H9 (cell line): ENCODE measurements around the gene RAB6B. TPM values are rescaled to one million over a fixed set of nuclear protein-coding genes. Genes with fewer than 3 reads are reported as not detected.

Experiments used
- DNase-seq: peaks from one replicate; pipeline ENCODE4 v3.0.0-alpha.2; 2017
- H2AFZ ChIP-seq: one replicate; pipeline ENCODE4 v1.6.1; 2013; ENCODE audit warnings: mild to moderate bottlenecking, low read length, control low read depth, moderate library complexity
- H2AK5ac ChIP-seq: 2 replicates; pipeline ENCODE4 v1.6.1; 2013; ENCODE audit warnings: low read length, control low read depth, mixed read lengths; ENCODE audit not compliant: insufficient read length
- H2BK120ac ChIP-seq: one replicate; pipeline ENCODE4 v1.6.1; 2013; ENCODE audit warnings: low read depth, mild to moderate bottlenecking, low read length, control low read depth, inconsistent platforms; ENCODE audit not compliant: poor library complexity, severe bottlenecking
- H2BK12ac ChIP-seq: 2 replicates; pipeline ENCODE4 v1.6.1; 2013; ENCODE audit warnings: low read length, control low read depth, mixed read lengths, low read depth; ENCODE audit not compliant: insufficient read length
- H2BK15ac ChIP-seq: 2 replicates; pipeline ENCODE4 v1.6.1; 2013; ENCODE audit warnings: low read depth, low read length, control low read depth
- H2BK20ac ChIP-seq: one replicate; pipeline ENCODE4 v1.6.1; 2013; ENCODE audit warnings: low read depth, mild to moderate bottlenecking, low read length, control low read depth, inconsistent platforms; ENCODE audit not compliant: poor library complexity, severe bottlenecking
- H2BK5ac ChIP-seq: 2 replicates; pipeline ENCODE4 v1.6.1; 2013; ENCODE audit warnings: low read length, control low read depth, mixed read lengths; ENCODE audit not compliant: insufficient read length
- H3K14ac ChIP-seq: 2 replicates; pipeline ENCODE4 v1.6.1; 2013; ENCODE audit warnings: low read length, control low read depth; ENCODE audit not compliant: insufficient read depth
- H3K18ac ChIP-seq: 2 replicates; pipeline ENCODE4 v1.6.1; 2013; ENCODE audit warnings: low read depth, mild to moderate bottlenecking, mixed read lengths, low read length, control low read depth; ENCODE audit not compliant: insufficient read length
- H3K23ac ChIP-seq: 2 replicates; pipeline ENCODE4 v1.6.1; 2013; ENCODE audit warnings: low read length, control low read depth, mixed read lengths, low read depth; ENCODE audit not compliant: insufficient read length
- H3K23me2 ChIP-seq: 2 replicates; pipeline ENCODE4 v1.6.1; 2013; ENCODE audit warnings: low read depth, mild to moderate bottlenecking, mixed read lengths, low read length, control low read depth; ENCODE audit not compliant: insufficient read length, poor library complexity, severe bottlenecking
- H3K27ac ChIP-seq: 2 replicates; pipeline ENCODE4 v1.5.1; 2013; ENCODE audit warnings: low read length, control low read depth, mixed read lengths, low read depth; ENCODE audit not compliant: insufficient read length
- H3K27me3 ChIP-seq: 2 replicates; pipeline ENCODE4 v1.6.1; 2013; ENCODE audit warnings: low read length, control low read depth, inconsistent platforms; ENCODE audit not compliant: insufficient read depth
- H3K4ac ChIP-seq: 2 replicates; pipeline ENCODE4 v1.6.1; 2013; ENCODE audit warnings: low read depth, mild to moderate bottlenecking, control low read depth, inconsistent platforms, low read length, moderate library complexity
- H3K4me1 ChIP-seq: 2 replicates; pipeline ENCODE4 v1.6.1; 2013; ENCODE audit warnings: low read length, control low read depth, inconsistent platforms; ENCODE audit not compliant: insufficient read depth
- H3K4me2 ChIP-seq: 2 replicates; pipeline ENCODE4 v1.6.1; 2013; ENCODE audit warnings: low read length, control low read depth, mixed read lengths; ENCODE audit not compliant: insufficient read length, insufficient read depth
- H3K56ac ChIP-seq: 2 replicates; pipeline ENCODE4 v1.6.1; 2013; ENCODE audit warnings: low read depth, mild to moderate bottlenecking, mixed read lengths, low read length, control low read depth; ENCODE audit not compliant: insufficient read length
- H3K79me1 ChIP-seq: 2 replicates; pipeline ENCODE4 v1.6.1; 2013; ENCODE audit warnings: low read depth, mild to moderate bottlenecking, moderate library complexity, low read length, control low read depth, inconsistent platforms; ENCODE audit not compliant: insufficient read depth, poor library complexity, severe bottlenecking
- H3K79me2 ChIP-seq: 2 replicates; pipeline ENCODE4 v1.6.1; 2013; ENCODE audit warnings: low read length, control low read depth, inconsistent platforms; ENCODE audit not compliant: insufficient read depth
- H3K9ac ChIP-seq: 2 replicates; pipeline ENCODE4 v1.6.1; 2013; ENCODE audit warnings: low read length, control low read depth, mixed read lengths; ENCODE audit not compliant: insufficient read length; ENCODE audit errors: extremely low read depth
- H3K9me3 ChIP-seq: one replicate; pipeline ENCODE4 v1.6.1; 2013; ENCODE audit warnings: low read depth, low read length, inconsistent platforms; ENCODE audit not compliant: control insufficient read depth
- H3T11ph ChIP-seq: one replicate; pipeline ENCODE4 v1.6.1; 2013; ENCODE audit warnings: mild to moderate bottlenecking, low read length, control low read depth, inconsistent platforms
- H4K20me1 ChIP-seq: one replicate; pipeline ENCODE4 v1.6.1; 2013; ENCODE audit not compliant: control insufficient read depth, insufficient read length, insufficient read depth
- H4K5ac ChIP-seq: 2 replicates; pipeline ENCODE4 v1.6.1; 2013; ENCODE audit warnings: low read depth, mild to moderate bottlenecking, mixed read lengths, low read length, control low read depth; ENCODE audit not compliant: insufficient read length
- H4K8ac ChIP-seq: replicated peaks from 2 replicates; pipeline ENCODE4 v1.6.1; 2013; ENCODE audit warnings: low read length, control low read depth, mixed read lengths, low read depth; ENCODE audit not compliant: insufficient read length
- H4K91ac ChIP-seq: 2 replicates; pipeline ENCODE4 v1.6.1; 2013; ENCODE audit warnings: low read depth, mild to moderate bottlenecking, moderate library complexity, mixed read lengths, low read length, control low read depth; ENCODE audit not compliant: insufficient read length
- H3K27ac Mint-ChIP-seq, 3 experiments: 2 replicates in 2 of 3; 3 replicates in 1 of 3; pipeline ENCODE4 v1.8.0; 2020 to 2021; ENCODE audit warnings: mixed read lengths in 3 of 3, mild to moderate bottlenecking in 1 of 3, moderate library complexity in 1 of 3
- H3K27me3 Mint-ChIP-seq: 2 replicates; pipeline ENCODE4 v1.8.0; 2021; ENCODE audit warnings: low read depth, mild to moderate bottlenecking, moderate library complexity, mixed read lengths
- H3K36me3 Mint-ChIP-seq, 3 experiments: 2 replicates in 2 of 3; 3 replicates in 1 of 3; pipeline ENCODE4 v1.8.0; 2020 to 2021; ENCODE audit warnings: low read depth in 3 of 3, mixed read lengths in 3 of 3; ENCODE audit not compliant: insufficient read depth in 1 of 3
- H3K4me1 Mint-ChIP-seq, 2 experiments: 2 replicates each; pipeline ENCODE4 v1.8.0; 2020; ENCODE audit warnings: mixed read lengths in 2 of 2
- H3K4me3 Mint-ChIP-seq, 2 experiments: 2 replicates in 1 of 2; 3 replicates in 1 of 2; pipeline ENCODE4 v1.8.0; 2020 to 2021; ENCODE audit warnings: mild to moderate bottlenecking in 2 of 2, mixed read lengths in 2 of 2, moderate library complexity in 1 of 2
- H3K9me3 Mint-ChIP-seq, 2 experiments: 2 replicates in 1 of 2; 3 replicates in 1 of 2; pipeline ENCODE4 v1.8.0; 2020; ENCODE audit warnings: mild to moderate bottlenecking in 2 of 2, mixed read lengths in 2 of 2, moderate library complexity in 1 of 2
- WGBS: extraction: QIAGEN DNeasy Blood & Tissue Kit; methylation state at CpG from one replicate; pipeline ENCODE4 v1.1.7; 2013; ENCODE audit warnings: missing lambda C conversion rate, low lambda C conversion rate, mixed read lengths; ENCODE audit not compliant: insufficient read length; ENCODE audit errors: extremely low coverage; 5-methylcytosine and 5-hydroxymethylcytosine counted together
- long read RNA-seq: library from polyadenylated mRNA; unstranded; transcript quantifications from one replicate; pipeline ENCODE4 v2.0.0, GENCODE V29; 2020
- total RNA-seq: library from RNA; stranded (reverse); gene quantifications from 2 replicates; pipeline ENCODE4 v1.2.1, GENCODE V29; 2021
- TF ChIP-seq, protein P1 (sequence below): fragments of 200-600 bp; sonication (generic); conservative IDR thresholded peaks from 3 replicates; pipeline ENCODE4 v1.8.0; 2021; ENCODE audit warnings: antibody characterized with exemption, mild to moderate bottlenecking

The RAB6B gene
- total RNA-seq = 12.3 and 14.8 TPM in 2 replicates
- long read RNA-seq, full-length matches to known transcripts = 2 of 5 reads
- long read RNA-seq, partial matches to known transcripts = 0 of 5 reads
- long read RNA-seq, other reads (novel, unspliced or antisense) = 3 of 5 reads

DNA sequence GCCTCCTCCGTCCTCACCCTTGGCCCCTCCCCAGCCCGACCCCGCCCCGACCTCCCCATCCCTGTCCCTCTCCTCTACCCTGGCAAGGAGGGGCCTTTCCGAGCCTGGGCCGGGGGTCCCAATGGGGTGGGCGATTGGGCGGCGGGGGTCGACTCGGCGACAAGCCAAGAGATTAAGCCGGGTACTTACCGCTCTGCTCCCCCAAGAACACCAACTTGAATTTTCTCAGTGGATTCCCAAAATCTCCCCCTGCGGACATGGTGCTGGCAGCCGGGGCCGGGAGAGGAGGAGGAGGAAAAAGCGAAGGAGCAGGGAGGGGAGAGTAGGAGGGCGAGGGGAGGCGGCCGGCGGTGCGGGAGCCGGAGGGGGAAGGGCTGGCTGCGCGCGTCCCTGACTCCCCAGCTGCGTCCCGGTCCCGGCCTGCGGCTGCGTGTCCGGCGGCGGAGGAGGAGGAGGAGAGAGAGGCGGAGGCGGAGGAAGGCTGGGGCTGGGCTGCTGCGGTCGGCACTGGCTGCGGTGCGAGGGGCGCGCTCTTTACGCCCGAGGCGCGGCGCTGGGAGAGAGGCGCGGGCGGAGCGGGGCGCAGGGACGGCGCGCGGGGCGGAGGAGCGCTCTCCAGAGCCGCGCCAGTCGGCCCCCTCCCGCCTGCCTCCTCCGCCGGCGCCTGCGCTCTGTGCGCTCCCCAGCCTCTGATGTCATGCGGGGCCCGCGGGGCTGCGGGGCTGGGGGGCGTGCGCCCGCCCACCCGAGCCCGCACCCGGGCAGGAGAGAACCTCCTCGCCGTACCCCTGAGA lies at the start of gene RAB6B:
TSS of gene RAB6B (minus strand) at position 675 of the 794 bp plus-strand sequence. CDS start at position 259, 416 bp downstream.
- H2BK20ac ChIP-seq = no peak within 1 kb of the TSS
- H2BK12ac ChIP-seq = no peak within 1 kb of the TSS
- no peaks in the 10 kb centered on the region for H3K9me3 ChIP-seq
- H3K27me3 ChIP-seq = peaks cover 19% of the 10 kb centered on the region
- H3K4me1 ChIP-seq = no peaks in the 10 kb centered on the region; the same call in 1 of the 2 replicates
- peak; percentile 64 for DNase-seq
- 0 out of 5 replicates have a peak, but pooled peaks cover 0 to 2% of the 10 kb centered on the region in 2 experiments for H3K9me3 Mint-ChIP-seq
- no peak within 1 kb of the TSS for H3K14ac ChIP-seq
- peak within 1 kb of the TSS; percentile 80 for H3K4me2 ChIP-seq
- H2AFZ ChIP-seq = no peak within 1 kb of the TSS
- no peak within 1 kb of the TSS for H4K5ac ChIP-seq
- whole genome bisulfite sequencing = no CpG with 5 or more reads among the region's 80 CpGs
- no peaks in the 10 kb centered on the region for H3K79me1 ChIP-seq
- 0 out of 7 replicates have a peak within 1 kb of the TSS, but pooled peaks of 1 of the 3 experiments have one; percentile 48 for H3K27ac Mint-ChIP-seq
- TF ChIP-seq, protein P1, sequence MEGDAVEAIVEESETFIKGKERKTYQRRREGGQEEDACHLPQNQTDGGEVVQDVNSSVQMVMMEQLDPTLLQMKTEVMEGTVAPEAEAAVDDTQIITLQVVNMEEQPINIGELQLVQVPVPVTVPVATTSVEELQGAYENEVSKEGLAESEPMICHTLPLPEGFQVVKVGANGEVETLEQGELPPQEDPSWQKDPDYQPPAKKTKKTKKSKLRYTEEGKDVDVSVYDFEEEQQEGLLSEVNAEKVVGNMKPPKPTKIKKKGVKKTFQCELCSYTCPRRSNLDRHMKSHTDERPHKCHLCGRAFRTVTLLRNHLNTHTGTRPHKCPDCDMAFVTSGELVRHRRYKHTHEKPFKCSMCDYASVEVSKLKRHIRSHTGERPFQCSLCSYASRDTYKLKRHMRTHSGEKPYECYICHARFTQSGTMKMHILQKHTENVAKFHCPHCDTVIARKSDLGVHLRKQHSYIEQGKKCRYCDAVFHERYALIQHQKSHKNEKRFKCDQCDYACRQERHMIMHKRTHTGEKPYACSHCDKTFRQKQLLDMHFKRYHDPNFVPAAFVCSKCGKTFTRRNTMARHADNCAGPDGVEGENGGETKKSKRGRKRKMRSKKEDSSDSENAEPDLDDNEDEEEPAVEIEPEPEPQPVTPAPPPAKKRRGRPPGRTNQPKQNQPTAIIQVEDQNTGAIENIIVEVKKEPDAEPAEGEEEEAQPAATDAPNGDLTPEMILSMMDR = no peak
- no peak within 1 kb of the TSS for H3K56ac ChIP-seq
- H4K20me1 ChIP-seq = no peaks in the 10 kb centered on the region
- H3K27me3 Mint-ChIP-seq = peaks cover 69% of the 10 kb centered on the region
- peaks cover 9% of the 10 kb centered on the region for H3K23me2 ChIP-seq
- H3K9ac ChIP-seq = no peak within 1 kb of the TSS
- no peak within 1 kb of the TSS for H3T11ph ChIP-seq
- no peaks in the 10 kb centered on the region for H3K36me3 Mint-ChIP-seq
- H2BK15ac ChIP-seq = no peak within 1 kb of the TSS
- no peaks in the 10 kb centered on the region for H3K79me2 ChIP-seq
- no peak within 1 kb of the TSS for H3K18ac ChIP-seq
- H3K27ac ChIP-seq = no peak within 1 kb of the TSS
- no peak within 1 kb of the TSS for H2BK5ac ChIP-seq
- no peak within 1 kb of the TSS for H3K23ac ChIP-seq
- peak within 1 kb of the TSS; percentile 79 to 90 for H3K4me3 Mint-ChIP-seq
- peaks cover 0 to 14% of the 10 kb centered on the region in 2 experiments; a peak in 2 of 4 replicates for H3K4me1 Mint-ChIP-seq
- H2AK5ac ChIP-seq = no peak within 1 kb of the TSS
- no peak within 1 kb of the TSS for H4K8ac ChIP-seq
- no peak within 1 kb of the TSS for H4K91ac ChIP-seq
- H2BK120ac ChIP-seq = no peak within 1 kb of the TSS
- no peak within 1 kb of the TSS for H3K4ac ChIP-seq
